H1 (cell line): ENCODE measurements around the gene QSER1.
"Not testable (repeated sequence)": the region's sequence is repeated elsewhere in the genome, so short reads cannot be mapped to it uniquely, and the experiment has no call there.

Experiments used
- CHD2 ChIP-seq: IDR thresholded peaks from 2 replicates; pipeline ENCODE4 v1.6.1; 2012; ENCODE audit warnings: low read length, improper control_type of control experiment
- CTCF ChIP-seq, 3 experiments: IDR thresholded peaks; 1 replicate in 2 of 3; 2 replicates in 1 of 3; pipeline versions ENCODE4 v1.5.1 to v1.6.1; 2011; ENCODE audit warnings: low read length in 3 of 3, mild to moderate bottlenecking in 3 of 3, inconsistent platforms in 2 of 3, low read depth in 1 of 3, moderate library complexity in 1 of 3; ENCODE audit not compliant: insufficient read depth in 1 of 3; ENCODE audit errors: control extremely low read depth in 1 of 3
- EP300 ChIP-seq, 2 experiments: IDR thresholded peaks; 1 replicate in 1 of 2; 2 replicates in 1 of 2; pipeline ENCODE4 v1.6.1; 2011 to 2012; ENCODE audit warnings: low read depth in 2 of 2, low read length in 2 of 2, mild to moderate bottlenecking in 2 of 2, borderline replicate concordance in 1 of 2, inconsistent platforms in 1 of 2, moderate library complexity in 1 of 2
- JUN ChIP-seq: IDR thresholded peaks from 2 replicates; pipeline ENCODE4 v1.6.1; 2011; ENCODE audit warnings: low read depth, mild to moderate bottlenecking, improper control_type of control experiment, low read length
- KDM1A ChIP-seq: fragments of 200-600, 300-600 bp; sonication (generic); IDR thresholded peaks from 2 replicates; pipeline ENCODE4 v1.7.1; 2016; ENCODE audit warnings: mild to moderate bottlenecking, low read length, borderline replicate concordance
- RNF2 ChIP-seq: fragments of 200-900, 300-1000 bp; sonication (generic); IDR thresholded peaks from 2 replicates; pipeline ENCODE4 v1.7.1; 2016; ENCODE audit warnings: borderline replicate concordance, low read depth, mild to moderate bottlenecking, antibody characterized with exemption, low read length; ENCODE audit not compliant: poor library complexity, severe bottlenecking; ENCODE audit errors: missing control alignments
- SRF ChIP-seq: IDR thresholded peaks from 2 replicates; pipeline ENCODE4 v1.6.1; 2011; ENCODE audit warnings: mild to moderate bottlenecking, low read depth, low read length, moderate library complexity
- TAF1 ChIP-seq: IDR thresholded peaks from 2 replicates; pipeline ENCODE4 v1.6.1; 2011; ENCODE audit warnings: mild to moderate bottlenecking, low read depth, low read length
- TBP ChIP-seq: IDR thresholded peaks from 2 replicates; pipeline ENCODE4 v1.6.1; 2011; ENCODE audit warnings: low read depth, low read length, improper control_type of control experiment

DNA sequence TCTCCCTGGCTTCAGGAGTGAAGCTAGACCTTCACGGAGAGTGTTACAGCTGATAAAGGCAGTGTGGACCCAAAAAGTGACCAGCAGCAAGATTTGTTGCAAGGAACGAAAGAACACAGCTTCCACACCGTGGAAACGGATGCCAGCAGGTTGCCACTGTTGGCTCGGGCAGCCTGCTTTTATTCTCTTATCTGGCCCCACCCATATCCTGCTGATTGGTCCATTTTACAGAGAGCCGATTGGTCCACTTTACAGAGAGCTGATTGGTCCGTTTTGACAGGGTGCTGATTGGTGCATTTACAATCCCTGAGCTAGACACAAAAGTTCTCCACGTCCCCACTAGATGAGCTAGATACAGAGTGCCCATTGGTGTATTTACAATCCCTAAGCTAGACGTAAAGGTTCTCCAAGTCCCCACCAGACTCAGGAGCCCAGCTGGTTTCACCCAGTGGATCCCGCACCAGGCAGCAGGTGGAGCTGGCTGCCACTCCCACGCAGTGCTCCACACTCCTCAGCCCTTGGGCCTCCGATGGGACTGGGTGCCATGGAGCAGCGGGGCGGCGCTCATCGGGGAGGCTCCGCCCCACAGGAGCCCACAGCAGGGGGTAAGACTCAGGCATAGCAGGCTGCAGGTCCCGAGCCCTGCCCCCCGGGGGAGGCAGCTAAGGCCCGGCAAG lies 4.8 kb upstream of the QSER1 start:
- TF ChIP-seq TBP: 0 out of 2 replicates have a peak, but pooled peaks have one; percentile 13
- not testable (repeated sequence) for TF ChIP-seq RNF2; EP300 (IDR thresholded peaks at IDR 0.05; ENCODE audit: borderline replicate concordance in 1 of 2, low read depth in 2 of 2, low read length in 2 of 2); CTCF (IDR thresholded peaks at IDR 0.05; ENCODE audit: control extremely low read depth in 1 of 3, insufficient read depth in 1 of 3, low read depth in 1 of 3, low read length in 3 of 3); TAF1; KDM1A; CHD2; JUN; SRF
